B cell (primary cell): ENCODE data around the gene MT1B. TPM values are rescaled to one million over a fixed set of nuclear protein-coding genes. Genes with fewer than 3 reads are reported as not detected.
A peak's percentile ranks its signal among the peaks of the same experiment; 100 is the strongest.

Source experiments
- ATAC-seq: fragments of 200-7000 bp; cut with Tn5 transposase; one replicate; pipeline ENCODE4 v1.10.0; 2021; ENCODE audit warnings: low read depth, mild to moderate bottlenecking, moderate number of reproducible peaks, moderate library complexity
- CTCF ChIA-PET: fragments of 350-600 bp; sonication (Branson Sonifier 250); formaldehyde crosslinking; loops from one replicate; lab custom pipeline; 2021; ENCODE audit warnings: antibody characterized with exemption, inconsistent platforms; lab: Charles Lee
- POLR2A ChIA-PET: fragments of 350-600 bp; sonication (Branson Sonifier 250); formaldehyde crosslinking; loops from one replicate; lab custom pipeline; 2021; ENCODE audit warnings: antibody characterized with exemption; lab: Charles Lee
- DNase-seq: peaks from one replicate; pipeline ENCODE4 v3.0.0; 2013
- H2AFZ ChIP-seq: 2 replicates; pipeline ENCODE4 v1.6.1; 2012; ENCODE audit warnings: mild to moderate bottlenecking, low read depth, low read length; ENCODE audit not compliant: insufficient read depth, poor library complexity, severe bottlenecking
- H3K27ac ChIP-seq, 2 donors: 1 replicate in 1 of 2; 2 replicates in 1 of 2; pipeline ENCODE4 v1.5.1; 2012 to 2013; ENCODE audit warnings: low read length in 2 of 2, mild to moderate bottlenecking in 2 of 2, moderate library complexity in 1 of 2
- H3K27me3 ChIP-seq, 4 experiments: fragments of 200-600 bp in 1 of 4; sonication (generic) in 1 of 4; replicated peaks in 1 of 4; 1 replicate in 2 of 4; 2 replicates in 2 of 4; pipeline versions ENCODE4 v1.6.1 to v1.7.0; 2013 to 2016; ENCODE audit warnings: low read length in 3 of 4, mild to moderate bottlenecking in 2 of 4, mixed read lengths in 1 of 4, moderate library complexity in 1 of 4; ENCODE audit not compliant: insufficient read depth in 4 of 4, control insufficient read depth in 3 of 4; ENCODE audit errors: control extremely low read depth in 1 of 4
- H3K36me3 ChIP-seq, 2 experiments: replicated peaks in 1 of 2; 1 replicate in 1 of 2; 2 replicates in 1 of 2; pipeline versions ENCODE4 v1.6.1 to v1.7.1; 2013; ENCODE audit warnings: low read length in 1 of 2; ENCODE audit not compliant: insufficient read depth in 2 of 2, control insufficient read depth in 1 of 2; ENCODE audit errors: control extremely low read depth in 1 of 2, extremely low read depth in 1 of 2
- H3K4me1 ChIP-seq, 2 donors: fragments of 200-600 bp in 1 of 2; sonication (generic) in 1 of 2; 1 replicate in 1 of 2; 2 replicates in 1 of 2; pipeline versions ENCODE4 v1.5.1 to v1.6.1; 2013 to 2017; ENCODE audit warnings: low read length in 2 of 2; ENCODE audit not compliant: control insufficient read depth in 2 of 2, insufficient read depth in 2 of 2
- H3K4me2 ChIP-seq: replicated peaks from 2 replicates; pipeline ENCODE3; 2012; ENCODE audit warnings: mild to moderate bottlenecking, low read depth, low read length; ENCODE audit not compliant: poor library complexity, severe bottlenecking
- H3K4me3 ChIP-seq, 5 experiments: fragments of 200-600 bp in 1 of 5; sonication (generic) in 1 of 5; 1 replicate in 3 of 5; 2 replicates in 2 of 5; pipeline versions ENCODE4 v1.5.1 to v1.7.0; 2011 to 2016; ENCODE audit warnings: low read length in 4 of 5, mild to moderate bottlenecking in 4 of 5, low read depth in 2 of 5, control low read depth in 1 of 5, moderate library complexity in 1 of 5; ENCODE audit not compliant: insufficient read depth in 1 of 5; ENCODE audit errors: control extremely low read depth in 1 of 5, extremely low read depth in 1 of 5
- H3K79me2 ChIP-seq: fragments of 200-600 bp; sonication (generic); one replicate; pipeline ENCODE4 v1.6.0; 2016; ENCODE audit warnings: low read length; ENCODE audit not compliant: control insufficient read depth, insufficient read depth
- H3K9ac ChIP-seq: fragments of 200-600 bp; sonication (generic); 2 replicates; pipeline ENCODE4 v1.6.1; 2017; ENCODE audit warnings: mild to moderate bottlenecking, low read length, moderate library complexity
- H3K9me3 ChIP-seq, 3 donors: one replicate each; pipeline versions ENCODE4 v1.6.1 to v1.7.1; 2013; ENCODE audit warnings: low read length in 2 of 3; ENCODE audit not compliant: control insufficient read depth in 2 of 3, insufficient read depth in 1 of 3; ENCODE audit errors: control extremely low read depth in 1 of 3
- H4K20me1 ChIP-seq: 2 replicates; pipeline ENCODE4 v1.6.0; 2012; ENCODE audit warnings: mild to moderate bottlenecking, low read length; ENCODE audit not compliant: insufficient read depth, control insufficient read depth, poor library complexity, severe bottlenecking
- H3K27ac Mint-ChIP-seq: one replicate; pipeline ENCODE4 v1.8.0; 2021; ENCODE audit warnings: mixed read lengths
- H3K27me3 Mint-ChIP-seq: one replicate; pipeline ENCODE4 v1.8.0; 2021; ENCODE audit warnings: mixed read lengths
- H3K4me1 Mint-ChIP-seq: one replicate; pipeline ENCODE4 v1.8.0; 2021; ENCODE audit warnings: mixed read lengths
- H3K4me3 Mint-ChIP-seq: one replicate; pipeline ENCODE4 v1.8.0; 2021; ENCODE audit warnings: mixed read lengths
- H3K9me3 Mint-ChIP-seq: one replicate; pipeline ENCODE4 v1.8.0; 2022; ENCODE audit warnings: mixed read lengths; ENCODE audit not compliant: insufficient read depth
- CTCF ChIP-seq: fragments of 200-600 bp; IDR thresholded peaks from one replicate; pipeline ENCODE4 v1.8.0; 2022; ENCODE audit warnings: antibody characterized with exemption, mild to moderate bottlenecking
- EZH2 ChIP-seq: IDR thresholded peaks from 2 replicates; pipeline ENCODE4 v1.6.1; 2012; ENCODE audit warnings: borderline replicate concordance, low read depth, mild to moderate bottlenecking, moderate library complexity, low read length; ENCODE audit not compliant: insufficient read depth, poor library complexity, severe bottlenecking
- WGBS: methylation state at CpG from one replicate; pipeline ENCODE4 v1.1.5; 2013; ENCODE audit warnings: missing lambda C conversion rate; ENCODE audit not compliant: insufficient coverage; 5-methylcytosine and 5-hydroxymethylcytosine counted together
- intact Hi-C: fragments of 100-400 bp; cut with micrococcal nuclease; formaldehyde crosslinking; loops from one replicate; pipeline ENCODE4 v1.10.0; 2022
- polyA plus RNA-seq: library from polyadenylated mRNA; depleted of rRNA; stranded (reverse); fragments of >200 nt; gene quantifications from 2 replicates; pipeline ENCODE4 v1.2.3, GENCODE V29; 2012
- total RNA-seq, 2 donors: library from RNA; stranded (reverse); fragments of 120-200 nt in 1 of 2; gene quantifications; 1 replicate in 1 of 2; 2 replicates in 1 of 2; pipeline versions ENCODE4 v1.2.3 to v1.2.4, GENCODE V29; 2013 to 2022

Gene MT1B
- total and polyA plus RNA-seq, 2 donors (not counting 1 experiment from before 2014, with no cell fraction given): not detected

DNA sequence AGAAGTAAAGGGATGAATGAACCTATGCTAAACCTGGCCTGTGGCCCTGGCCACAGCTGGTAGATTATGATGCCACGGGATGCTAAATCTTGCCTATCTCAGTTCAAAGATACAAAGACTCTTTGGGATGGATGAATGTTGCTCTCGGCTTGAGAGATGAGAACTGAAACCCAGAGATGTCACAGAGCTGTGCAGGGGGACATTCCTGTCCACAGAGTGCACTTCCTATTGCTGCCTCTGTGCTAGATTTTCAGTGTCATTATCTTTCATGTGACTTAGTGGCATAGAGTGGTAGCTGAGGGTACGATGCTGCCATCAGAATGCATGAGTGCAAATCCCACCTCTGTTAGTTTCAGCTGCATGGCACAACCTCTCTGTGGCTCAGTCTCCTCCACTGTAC, 21.6 kb upstream of the MT1B start:
- H2AFZ ChIP-seq: no peak overlapping the region
- no peak overlapping the region for H3K27ac ChIP-seq
- no peak overlapping the region for H3K9ac ChIP-seq
- H3K4me3 ChIP-seq: no peak overlapping the region
- Mint-ChIP-seq H3K9me3 (no peaks in the 10 kb centered on the region), H3K27me3 (peaks cover 59% of the 10 kb centered on the region), H3K4me1 (peaks cover 34% of the 10 kb centered on the region), H3K27ac (no peak overlapping the region), H3K4me3 (peak overlapping the region; percentile 26)
- peaks cover 0 to 4% (median 0%) of the 10 kb centered on the region in 3 donors for H3K9me3 ChIP-seq
- no peak overlapping the region for H3K4me2 ChIP-seq
- no peaks in the 10 kb centered on the region for H3K79me2 ChIP-seq
- no peak for TF ChIP-seq EZH2
- no peak for TF ChIP-seq CTCF
- ChIA-PET CTCF (interaction anchor here (1.1 to 2.2 kb wide), 6 partner anchors 13 to 116 kb away, joined by 3 to 15 read pairs (median 4); partner anchors contain the start of gene MT2A), POLR2A (no interaction called here)
- H4K20me1 ChIP-seq: no peaks in the 10 kb centered on the region
- peaks cover 37 to 43% of the 10 kb centered on the region in 2 donors for H3K4me1 ChIP-seq
- WGBS: 33% methylated on average over 2 of the region's 3 CpGs
- DNase-seq: peak; percentile 69
- ATAC-seq: peak; percentile 93
- H3K27me3 ChIP-seq: peaks cover 0 to 65% (median 36%) of the 10 kb centered on the region in 4 experiments
- intact Hi-C loops: loop anchor here (2.0 to 10.0 kb wide), 2 partner anchors 21 to 55 kb away; partner anchors contain the start of genes MT1X and MT2A
- H3K36me3 ChIP-seq: no peaks in the 10 kb centered on the region

GRCh38 chr16:56631197-56631596, 20.5 kb upstream of the MT1B start:
- DNase-seq (no peak), ATAC-seq (no peak)
- no peaks in the 10 kb centered on the region for H4K20me1 ChIP-seq
- 90% methylated on average over 10 of the region's 10 CpGs for WGBS
- Mint-ChIP-seq H3K9me3 (no peaks in the 10 kb centered on the region), H3K4me1 (peaks cover 31% of the 10 kb centered on the region), H3K4me3 (peak overlapping the region; percentile 80), H3K27me3 (peaks cover 54% of the 10 kb centered on the region), H3K27ac (no peak overlapping the region)
- no peak overlapping the region for H3K9ac ChIP-seq
- H3K9me3 ChIP-seq: peaks cover 0 to 4% (median 0%) of the 10 kb centered on the region in 3 donors
- no peak overlapping the region for H3K27ac ChIP-seq
- no peak overlapping the region for H2AFZ ChIP-seq
- POLR2A ChIA-PET: no interaction called here
- H3K4me1 ChIP-seq: peaks cover 36 to 37% of the 10 kb centered on the region in 2 donors
- peaks cover 0 to 66% (median 32%) of the 10 kb centered on the region in 4 experiments for H3K27me3 ChIP-seq
- H3K4me3 ChIP-seq: no peak overlapping the region
- no peaks in the 10 kb centered on the region for H3K36me3 ChIP-seq
- intact Hi-C loops: loop anchor here (2.0 to 10.0 kb wide), 2 partner anchors 22 to 54 kb away; partner anchors contain the start of genes MT1X and MT2A
- H3K79me2 ChIP-seq: no peaks in the 10 kb centered on the region
- CTCF ChIA-PET: interaction anchor here (0.7 to 2.2 kb wide), 4 partner anchors 24 to 117 kb away, joined by 3 to 15 read pairs (median 4); no protein-coding TSS in a partner anchor
- no peak overlapping the region for H3K4me2 ChIP-seq
- TF ChIP-seq EZH2: no peak
- TF ChIP-seq CTCF: no peak
